HCEC 1CT (cell line): ENCODE measurements around the gene CLCN3.
"Not testable (repeated sequence)": the region's sequence is repeated elsewhere in the genome, so short reads cannot be mapped to it uniquely, and the experiment has no call there.

ENCODE experiments used
- DNase-seq: peaks from one replicate; pipeline ENCODE4 v3.0.0-alpha.2; 2017

CLCN3 gene

GRCh38 chr4:169720529-169720928, 100.2 kb downstream of the CLCN3 start:
- no peak for DNase-seq

- peak; percentile 2 for DNase-seq
Measured at GRCh38 chr4:169723207-169723965, 103.0 kb downstream of the CLCN3 start.

DNA sequence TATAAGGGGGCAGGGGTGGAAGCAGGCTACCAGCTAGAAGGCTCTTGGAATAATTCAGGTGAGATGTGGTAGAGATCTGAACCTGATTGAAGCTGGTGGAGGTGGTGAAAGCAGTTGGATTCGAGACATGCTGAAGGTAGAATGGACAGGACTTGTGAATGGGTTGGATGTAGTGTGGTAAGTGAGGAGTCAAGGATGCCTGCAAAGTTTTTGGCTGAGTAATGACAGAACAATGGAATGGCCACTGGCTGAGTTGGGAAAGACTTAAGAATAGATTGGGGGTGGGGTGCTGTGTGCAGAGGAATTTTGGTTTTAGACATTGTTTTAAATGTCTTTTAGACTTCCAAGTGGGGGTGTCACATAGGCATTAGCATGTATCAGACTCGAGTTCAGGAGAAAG, 103.9 kb downstream of the CLCN3 start:
- peak; percentile 20 for DNase-seq

DNA sequence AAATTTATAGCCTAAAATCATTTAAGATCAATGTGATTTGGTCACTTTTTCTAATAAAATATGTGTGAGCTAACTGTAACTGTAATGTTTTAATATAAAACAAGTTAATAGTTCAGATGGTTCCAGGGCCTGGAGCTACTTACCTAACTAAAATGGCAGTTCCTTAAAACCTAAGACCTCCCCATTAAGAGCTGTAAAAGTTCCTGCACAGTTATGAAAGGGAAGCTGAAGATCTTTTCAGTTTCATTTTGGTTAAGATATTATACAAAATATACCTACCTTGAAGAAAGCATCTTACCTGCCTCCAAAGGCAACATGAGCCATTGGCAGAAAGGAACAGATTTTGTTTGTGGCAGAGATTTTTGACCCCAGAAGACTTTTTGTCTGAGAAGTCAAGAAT, 107.2 kb downstream of the CLCN3 start:
- no peak for DNase-seq

DNA sequence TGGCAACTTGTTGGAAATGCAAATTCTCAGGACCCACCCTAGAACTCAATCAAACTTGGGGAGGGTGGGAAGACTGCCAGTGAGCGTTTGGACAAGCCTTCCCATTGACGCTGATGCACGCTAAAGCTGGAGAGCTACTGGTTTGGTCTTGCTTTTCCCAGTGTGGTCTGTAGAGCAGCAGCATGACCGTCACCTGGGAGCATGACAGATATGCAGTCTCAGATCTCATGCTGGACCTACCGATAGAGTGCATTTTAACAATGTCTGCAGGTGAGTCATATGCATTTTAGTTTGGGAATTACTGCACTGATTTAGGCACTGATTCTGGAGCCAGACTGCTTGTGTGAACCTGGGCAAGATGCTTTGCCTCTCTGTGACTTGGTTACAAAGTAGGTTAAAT, 110.2 kb downstream of the CLCN3 start:
- DNase-seq = no peak

GRCh38 chr4:169738604-169739003, 118.2 kb downstream of the CLCN3 start:
- not testable (repeated sequence) for DNase-seq

DNA sequence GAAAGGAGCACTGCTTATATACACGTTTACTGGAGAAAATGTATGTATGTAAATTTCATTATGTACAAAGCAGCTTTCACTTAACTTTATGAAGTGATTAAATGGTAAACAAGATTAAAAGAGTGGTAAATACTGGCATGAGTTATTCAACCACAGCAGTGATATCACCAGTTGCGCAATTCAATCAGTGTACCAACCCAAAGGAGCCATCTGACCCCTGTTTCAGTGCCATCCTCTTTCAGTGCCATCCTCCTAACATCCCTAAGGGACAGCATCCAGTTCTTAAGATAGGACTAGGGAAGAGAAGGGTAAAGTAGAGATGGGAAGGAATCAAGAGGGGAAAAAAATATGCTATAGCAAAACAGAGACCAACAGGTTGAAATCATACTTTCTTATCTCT, 121.2 kb downstream of the CLCN3 start:
- DNase-seq = no peak

DNA sequence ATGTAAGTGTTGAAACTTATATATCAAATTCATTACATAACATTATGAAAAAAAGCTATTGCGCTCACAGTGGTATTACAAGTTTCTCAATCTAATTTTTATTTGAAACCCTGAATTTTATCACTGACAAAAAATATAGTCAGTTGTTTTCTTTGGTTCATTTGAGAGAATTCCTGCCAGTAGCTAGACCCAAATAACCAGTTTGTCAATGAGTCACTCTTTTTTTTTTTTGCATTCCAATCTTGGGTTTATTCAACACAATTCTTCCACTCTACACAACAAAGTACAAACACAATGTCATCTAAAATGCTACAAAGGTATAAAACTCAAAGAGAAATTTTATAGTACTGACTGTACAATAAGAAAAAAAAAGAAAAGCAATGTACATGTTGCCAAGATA, 124.2 kb downstream of the CLCN3 start:
- no peak for DNase-seq

DNA sequence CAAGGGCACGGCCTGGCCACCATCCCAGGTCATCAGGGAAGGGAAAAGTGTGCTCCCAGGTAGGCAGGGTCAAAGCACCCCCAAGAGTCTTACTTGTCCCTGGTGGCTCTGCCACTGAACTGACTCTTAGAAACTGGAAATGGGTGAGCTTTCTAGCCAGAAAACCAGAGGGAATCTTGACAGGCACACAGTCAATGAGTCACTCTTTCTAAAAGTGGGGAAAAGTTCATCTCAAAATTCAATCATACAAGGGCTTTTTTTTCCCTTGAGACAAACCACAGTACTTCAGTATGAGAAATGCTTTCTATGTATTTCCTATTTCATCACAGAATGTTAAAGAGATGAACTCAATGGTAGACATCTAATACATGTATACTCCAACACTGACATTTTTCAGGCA, 124.9 kb downstream of the CLCN3 start:
- DNase-seq = peak; percentile 46

- DNase-seq = no peak
Measured at GRCh38 chr4:169756971-169757574, 136.7 kb downstream of the CLCN3 start.

GRCh38 chr4:169757575-169758184, 137.3 kb downstream of the CLCN3 start, which contains the start of gene HPF1:
HPF1 (minus strand) TSS chr4:169757944; CDS start chr4:169757877, 67 bp downstream.
- DNase-seq = peak; percentile 72

DNA sequence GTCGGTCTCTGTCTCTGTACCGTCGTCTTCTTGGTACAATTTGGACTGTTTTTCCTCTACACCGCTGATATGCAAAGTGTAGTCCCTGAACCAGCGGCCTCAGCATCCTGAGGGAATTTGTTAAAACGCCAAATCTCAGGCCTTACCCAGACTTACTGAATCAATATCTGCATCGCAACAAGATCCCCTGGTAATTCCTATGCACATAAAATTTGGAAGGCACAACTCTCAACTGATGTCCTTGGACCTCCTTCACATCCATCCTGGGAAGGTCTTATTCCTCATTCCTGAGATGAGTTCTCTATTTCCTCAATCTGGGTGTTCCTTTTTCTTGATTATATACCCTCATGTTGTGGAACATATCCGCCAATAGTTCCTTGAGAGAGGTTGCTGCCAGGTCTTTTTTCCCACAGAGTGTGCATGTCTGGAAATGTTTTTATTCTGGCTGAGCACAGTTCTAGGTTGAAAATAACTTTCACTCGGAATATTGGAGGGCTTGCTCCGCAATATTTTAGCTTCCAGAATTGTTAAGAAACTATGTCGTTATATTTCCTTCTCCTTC, 138.1 kb downstream of the CLCN3 start:
- no peak for DNase-seq

- no peak for DNase-seq
Measured at GRCh38 chr4:169761846-169762245, 141.5 kb downstream of the CLCN3 start.

DNA sequence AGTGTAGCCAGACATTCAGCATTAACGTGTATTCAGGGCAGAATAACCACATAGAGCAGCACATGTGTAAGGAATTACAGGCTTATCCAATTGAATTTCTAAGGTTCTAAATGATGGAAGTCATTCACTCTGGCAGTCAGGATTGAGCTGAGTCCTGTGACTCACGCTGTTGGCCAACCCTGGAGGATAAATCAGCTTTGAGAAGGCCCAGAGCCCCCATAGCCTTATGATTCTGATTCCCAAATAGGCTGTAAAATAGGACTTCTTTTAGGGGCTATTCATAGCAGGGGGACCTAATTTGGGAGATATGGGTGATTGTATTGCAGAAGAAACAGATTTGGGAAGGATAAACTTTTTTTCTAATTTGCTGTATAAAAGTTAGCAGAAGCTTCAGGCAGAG, 145.5 kb downstream of the CLCN3 start:
- peak; percentile 21 for DNase-seq

- DNase-seq = no peak
Measured at GRCh38 chr4:169766741-169767140, 146.4 kb downstream of the CLCN3 start.

DNA sequence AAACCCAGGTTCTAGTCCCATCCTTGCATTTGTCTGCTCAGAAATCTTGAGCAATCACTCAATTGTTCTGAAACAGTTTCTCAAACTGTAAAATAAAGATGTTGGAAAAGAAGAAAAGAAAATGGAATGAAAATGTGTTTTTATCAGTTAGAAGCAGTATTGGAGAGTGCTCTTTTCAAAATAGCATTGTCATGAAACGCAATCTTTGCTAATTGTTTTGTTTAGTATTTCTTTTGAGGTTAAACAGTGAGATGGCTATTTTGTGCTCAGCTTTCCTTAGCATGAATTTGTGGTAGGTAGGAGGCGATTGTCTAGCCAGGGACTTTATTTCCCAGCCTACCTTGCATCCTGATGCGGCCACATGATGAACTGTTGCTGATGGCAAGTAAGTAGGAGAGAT, 148.0 kb downstream of the CLCN3 start:
- DNase-seq = no peak

GRCh38 chr4:169770416-169770815, 150.0 kb downstream of the CLCN3 start:
- DNase-seq = no peak

DNA sequence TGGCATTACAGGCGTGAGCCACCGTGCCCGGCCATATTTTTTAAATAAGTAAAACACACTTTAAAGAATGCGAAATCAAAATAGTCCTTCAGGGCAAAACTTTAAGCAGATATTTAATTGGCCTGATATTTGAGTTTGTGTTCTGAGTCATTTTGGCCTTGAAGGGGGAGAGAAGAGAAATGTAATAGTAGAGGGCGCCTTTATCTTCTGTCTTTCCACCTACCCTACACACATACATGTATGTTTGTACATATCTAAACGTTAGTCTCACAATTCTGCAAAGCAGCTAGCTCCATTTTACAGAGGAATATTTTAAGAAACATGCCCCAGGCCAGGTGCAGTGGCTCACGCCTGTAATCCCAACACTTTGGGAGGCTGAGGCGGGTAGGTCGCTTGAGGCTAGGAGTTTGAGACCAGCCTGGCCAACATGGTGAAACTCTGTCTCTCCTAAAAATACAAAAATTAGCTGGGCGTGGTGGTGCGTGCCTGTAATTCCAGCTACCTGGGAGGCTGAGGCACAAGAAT, 151.2 kb downstream of the CLCN3 start:
- DNase-seq = not testable (repeated sequence)
